K562 (cell line): ENCODE data around the gene CTXN1. TPM values are rescaled to one million over a fixed set of nuclear protein-coding genes. Genes with fewer than 3 reads are reported as not detected.
A peak's percentile ranks its signal among the peaks of the same experiment; 100 is the strongest.

Experiments
- ARID1B ChIP-seq: fragments of 450-650 bp; IDR thresholded peaks from 2 replicates; pipeline ENCODE4 v1.6.1; 2016; ENCODE audit warnings: antibody characterized with exemption, mild to moderate bottlenecking, inconsistent platforms
- ARNT ChIP-seq, 2 experiments: fragments of 450-650 bp; IDR thresholded peaks; 2 replicates each; pipeline ENCODE4 v1.6.1; 2016; ENCODE audit warnings: mild to moderate bottlenecking in 1 of 2
- BRD9 ChIP-seq: fragments of 450-650 bp; IDR thresholded peaks from 2 replicates; pipeline ENCODE4 v1.6.1; 2018; ENCODE audit warnings: low read depth; ENCODE audit not compliant: partially characterized antibody
- DNMT1 ChIP-seq: fragments of 450-650 bp; IDR thresholded peaks from 2 replicates; pipeline ENCODE4 v1.6.1; 2016; ENCODE audit warnings: antibody characterized with exemption, mild to moderate bottlenecking
- ESRRB ChIP-seq: fragments of 250-450 bp; sonication (Bioruptor Pico); IDR thresholded peaks from 2 replicates; pipeline ENCODE4 v1.5.0; 2020; ENCODE audit warnings: mild to moderate bottlenecking, moderate library complexity, borderline replicate concordance
- ETS2 ChIP-seq: IDR thresholded peaks from 2 replicates; pipeline ENCODE4 v1.6.1; 2016; ENCODE audit warnings: borderline replicate concordance, missing genetic modification characterization, mild to moderate bottlenecking, moderate library complexity, missing compliant biosample characterization; ENCODE audit not compliant: poor library complexity, severe bottlenecking
- EZH2 ChIP-seq: IDR thresholded peaks from 2 replicates; pipeline ENCODE4 v1.6.1; 2012; ENCODE audit warnings: low read depth, mild to moderate bottlenecking, inconsistent platforms, low read length, borderline replicate concordance
- FOXP1 ChIP-seq: sonication (generic); formaldehyde crosslinking; IDR thresholded peaks from 2 replicates; pipeline ENCODE4 v1.8.0; 2022; ENCODE audit warnings: mild to moderate bottlenecking, missing genetic modification reagents
- HCFC1 ChIP-seq: IDR thresholded peaks from 2 replicates; pipeline ENCODE4 v1.6.1; 2012; ENCODE audit warnings: low read depth, low read length, improper control_type of control experiment
- HSF4 ChIP-seq: fragments of 250-450 bp; sonication (Bioruptor Pico); IDR thresholded peaks from 2 replicates; pipeline ENCODE4 v2.1.2; 2022; ENCODE audit warnings: mild to moderate bottlenecking, moderate library complexity, borderline replicate concordance
- MECOM ChIP-seq: fragments of 250-450 bp; sonication (Bioruptor Pico); IDR thresholded peaks from 2 replicates; pipeline ENCODE4 v1.8.0; 2022; ENCODE audit warnings: inconsistent platforms
- MEF2D ChIP-seq: conservative IDR thresholded peaks from 2 replicates; pipeline ENCODE4 v1.6.1; 2016; ENCODE audit warnings: low read depth, missing genetic modification characterization, missing compliant biosample characterization
- NFXL1 ChIP-seq: fragments of 450-650 bp; formaldehyde crosslinking; IDR thresholded peaks from 2 replicates; pipeline ENCODE4 v1.4.0; 2021; ENCODE audit warnings: mild to moderate bottlenecking
- NR2C2 ChIP-seq, 2 experiments: fragments of 200-800 bp in 1 of 2; sonication (Bioruptor generic) in 1 of 2; sonication (generic) in 1 of 2; formaldehyde crosslinking in 1 of 2; IDR thresholded peaks; 2 replicates each; pipeline versions ENCODE4 v1.6.1 to v1.8.0; 2016 to 2022; ENCODE audit warnings: mild to moderate bottlenecking in 1 of 2, missing compliant biosample characterization in 1 of 2, missing genetic modification characterization in 1 of 2, missing genetic modification reagents in 1 of 2
- SAP30 ChIP-seq: fragments of 200-600 bp; sonication (generic); IDR thresholded peaks from 2 replicates; pipeline ENCODE4 v1.6.1; 2012; ENCODE audit warnings: borderline replicate concordance, low read depth, mild to moderate bottlenecking, moderate library complexity, low read length, control low read depth, inconsistent platforms; ENCODE audit not compliant: insufficient read depth, poor library complexity, severe bottlenecking
- SIN3A ChIP-seq, 2 experiments: fragments of 150-350 bp in 1 of 2; IDR thresholded peaks; 2 replicates each; pipeline ENCODE4 v1.6.1; 2011 to 2016; ENCODE audit warnings: borderline replicate concordance in 2 of 2, low read depth in 2 of 2, low read length in 2 of 2, mild to moderate bottlenecking in 2 of 2, moderate library complexity in 2 of 2; ENCODE audit not compliant: control insufficient read depth in 1 of 2
- SMAD1 ChIP-seq: fragments of 150-350 bp; IDR thresholded peaks from 2 replicates; pipeline ENCODE4 v1.6.1; 2014; ENCODE audit warnings: low read length, low read depth; ENCODE audit not compliant: partially characterized antibody
- SMARCA5 ChIP-seq: fragments of 450-650 bp; IDR thresholded peaks from 2 replicates; pipeline ENCODE4 v1.6.1; 2016
- STAT5A ChIP-seq: IDR thresholded peaks from 2 replicates; pipeline ENCODE4 v1.6.1; 2012; ENCODE audit warnings: low read length, inconsistent platforms, borderline replicate concordance
- THRAP3 ChIP-seq: fragments of 450-650 bp; IDR thresholded peaks from 2 replicates; pipeline ENCODE4 v1.6.1; 2016; ENCODE audit warnings: mild to moderate bottlenecking, inconsistent platforms, borderline replicate concordance
- U2AF1 ChIP-seq: fragments of 200-400 bp; formaldehyde crosslinking; optimal IDR thresholded peaks from 2 replicates; pipeline ENCODE3; 2017; ENCODE audit warnings: mild to moderate bottlenecking, low read depth, low read length, moderate library complexity
- ZNF57 ChIP-seq: fragments of 450-650 bp; formaldehyde crosslinking; IDR thresholded peaks from 2 replicates; pipeline ENCODE4 v1.4.0; 2020; ENCODE audit warnings: mild to moderate bottlenecking, moderate library complexity
- polyA plus RNA-seq, 8 experiments: library from polyadenylated mRNA; depleted of rRNA in 4 of 8; stranded (reverse) in 5 of 8; unstranded in 3 of 8; fragments of >200 nt; fragmentation: Nextera tagmentation in 2 of 8; fragmentation: Illumina TruSeq in 1 of 8; extraction: Ambion mirVana in 2 of 8; extraction: Trizol in 1 of 8; gene quantifications; 2 replicates each; pipeline versions ENCODE4 v1.2.1 to v1.2.3, GENCODE V29; 2011 to 2014; ENCODE audit warnings: inconsistent platforms in 1 of 8, missing spikeins in 1 of 8
- total RNA-seq, 7 experiments: library from RNA; depleted of rRNA in 6 of 7; stranded (reverse); fragments of >200 nt in 6 of 7; fragmentation: Illumina TruSeq in 2 of 7; extraction: Trizol in 2 of 7; gene quantifications; 2 replicates each; pipeline versions ENCODE4 v1.2.1 to v1.2.3, GENCODE V29; 2011 to 2021; ENCODE audit warnings: low replicate concordance in 1 of 7
- TF ChIP-seq, protein P1 (sequence below): fragments of 250-450 bp; sonication (Bioruptor Pico); IDR thresholded peaks from 2 replicates; pipeline ENCODE4 v1.8.0; 2022; ENCODE audit warnings: moderate library complexity, mild to moderate bottlenecking, inconsistent platforms
- TF ChIP-seq, protein P2 (sequence below): fragments of 250-450 bp; sonication (Bioruptor Pico); IDR thresholded peaks from 2 replicates; pipeline ENCODE4 v1.5.0; 2021

The CTXN1 gene
- total and polyA plus RNA-seq, 9 of the 15 experiments (the other 6 are each of a cell fraction or from before 2014, with no cell fraction given) = 0.15 to 37.4 (median 1.8) TPM; not detected in 2

DNA sequence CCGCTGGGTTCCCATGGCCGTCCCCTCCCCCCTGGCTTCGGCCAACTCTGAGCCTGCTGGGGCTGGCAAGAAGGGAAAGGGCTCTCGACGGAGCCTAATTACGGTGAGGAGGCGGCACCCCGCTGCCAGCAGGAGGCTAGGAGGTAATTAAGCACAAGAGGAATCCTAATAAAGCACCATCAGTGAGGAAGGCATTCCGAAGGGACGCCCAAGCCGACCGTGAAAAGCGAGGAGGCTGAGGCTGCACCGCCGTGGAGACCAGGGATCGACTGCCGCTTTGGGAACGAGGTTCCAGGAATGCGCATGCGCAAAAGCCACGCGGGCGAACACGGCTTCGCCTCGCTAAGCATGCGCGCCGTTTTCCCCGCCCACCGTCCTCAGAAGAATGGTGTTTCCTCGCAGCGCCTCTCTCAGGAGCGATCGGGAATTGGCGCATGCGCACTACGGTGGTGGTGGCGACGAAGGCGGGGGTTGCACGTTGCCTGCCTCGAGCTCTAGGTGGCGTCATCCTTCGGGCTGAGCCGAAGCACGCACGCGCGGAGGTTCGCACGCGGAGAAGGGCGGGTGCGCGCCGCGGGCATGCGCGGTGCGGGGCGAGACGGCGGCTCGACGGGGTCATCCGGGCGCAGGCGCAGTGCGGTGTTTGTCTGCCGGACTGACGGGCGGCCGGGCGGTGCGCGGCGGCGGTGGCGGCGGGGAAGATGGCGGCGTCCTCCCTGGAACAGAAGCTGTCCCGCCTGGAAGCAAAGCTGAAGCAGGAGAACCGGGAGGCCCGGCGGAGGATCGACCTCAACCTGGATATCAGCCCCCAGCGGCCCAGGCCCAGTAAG, 22.5 kb downstream of the CTXN1 start, which contains the start of gene MAP2K7 (continued):
- TF ChIP-seq ETS2 (tag) (no peak), SIN3A (IDR thresholded peaks at IDR 0.05; ENCODE audit: borderline replicate concordance in 2 of 2, control insufficient read depth in 1 of 2, low read depth in 2 of 2, low read length in 2 of 2) (peak in 1 of 2 experiments; percentile 46; a peak in 1 of 4 replicates), ARID1B (no peak), U2AF1 (no peak), NFXL1 (CRISPR knock-in tag) (no peak), MEF2D (tag) (no peak; the same call in 1 of the 2 replicates), SMARCA5 (no peak), FOXP1 (CRISPR knock-in tag) (peak; percentile 33; the same call in 1 of the 2 replicates), HSF4 (CRISPR knock-in tag) (no peak), HCFC1 (peak; percentile 73), THRAP3 (no peak), ARNT (IDR thresholded peaks at IDR 0.05) (no peak), MECOM (CRISPR knock-in tag) (no peak), NR2C2 (CRISPR knock-in tag; IDR thresholded peaks at IDR 0.05) (no peak; the same call in 1 of the 2 replicates), NR2C2 (tag; IDR thresholded peaks at IDR 0.05) (no peak), ZNF57 (CRISPR knock-in tag) (no peak), BRD9 (no peak), SMAD1 (no peak), ESRRB (CRISPR knock-in tag) (no peak), DNMT1 (no peak), EZH2 (no peak), STAT5A (no peak), SAP30 (no peak)
- TF ChIP-seq, protein P1, sequence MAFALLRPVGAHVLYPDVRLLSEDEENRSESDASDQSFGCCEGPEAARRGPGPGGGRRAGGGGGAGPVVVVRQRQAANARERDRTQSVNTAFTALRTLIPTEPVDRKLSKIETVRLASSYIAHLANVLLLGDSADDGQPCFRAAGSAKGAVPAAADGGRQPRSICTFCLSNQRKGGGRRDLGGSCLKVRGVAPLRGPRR = no peak
- TF ChIP-seq, protein P2, sequence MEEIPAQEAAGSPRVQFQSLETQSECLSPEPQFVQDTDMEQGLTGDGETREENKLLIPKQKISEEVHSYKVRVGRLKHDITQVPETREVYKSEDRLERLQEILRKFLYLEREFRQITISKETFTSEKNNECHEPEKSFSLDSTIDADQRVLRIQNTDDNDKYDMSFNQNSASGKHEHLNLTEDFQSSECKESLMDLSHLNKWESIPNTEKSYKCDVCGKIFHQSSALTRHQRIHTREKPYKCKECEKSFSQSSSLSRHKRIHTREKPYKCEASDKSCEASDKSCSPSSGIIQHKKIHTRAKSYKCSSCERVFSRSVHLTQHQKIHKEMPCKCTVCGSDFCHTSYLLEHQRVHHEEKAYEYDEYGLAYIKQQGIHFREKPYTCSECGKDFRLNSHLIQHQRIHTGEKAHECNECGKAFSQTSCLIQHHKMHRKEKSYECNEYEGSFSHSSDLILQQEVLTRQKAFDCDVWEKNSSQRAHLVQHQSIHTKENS (CRISPR knock-in tag) = no peak
